OCI-M2 (cell line): ENCODE data around the gene MTHFD1L.
"Not testable (repeated sequence)": the region's sequence is repeated elsewhere in the genome, so short reads cannot be mapped to it uniquely, and the experiment has no call there.

Experiments
- DNase-seq: peaks from one replicate; lab custom pipeline; 2025; ENCODE audit not compliant: unreplicated experiment; lab: John Stamatoyannopoulos, UW

Gene MTHFD1L

DNA sequence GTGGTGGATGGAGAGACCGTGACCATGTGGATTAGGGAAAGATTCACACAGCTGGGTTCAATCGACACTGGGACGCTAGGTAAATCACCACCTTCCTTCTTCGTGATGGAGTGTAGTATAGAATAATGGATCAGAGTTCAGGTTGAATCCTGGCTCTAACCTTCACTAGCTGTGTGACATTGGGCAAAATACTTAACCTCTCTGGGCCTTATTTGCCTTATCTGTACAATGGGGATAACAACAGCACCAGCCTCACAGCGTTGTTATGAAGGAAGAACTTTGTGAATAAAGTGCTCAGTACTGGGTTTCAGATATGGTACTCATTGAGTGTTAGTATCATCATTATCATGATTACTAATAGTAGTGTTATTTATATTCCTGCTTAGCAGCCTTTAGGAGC lies 248.1 kb downstream of the MTHFD1L start:
- no peak for DNase-seq

DNA sequence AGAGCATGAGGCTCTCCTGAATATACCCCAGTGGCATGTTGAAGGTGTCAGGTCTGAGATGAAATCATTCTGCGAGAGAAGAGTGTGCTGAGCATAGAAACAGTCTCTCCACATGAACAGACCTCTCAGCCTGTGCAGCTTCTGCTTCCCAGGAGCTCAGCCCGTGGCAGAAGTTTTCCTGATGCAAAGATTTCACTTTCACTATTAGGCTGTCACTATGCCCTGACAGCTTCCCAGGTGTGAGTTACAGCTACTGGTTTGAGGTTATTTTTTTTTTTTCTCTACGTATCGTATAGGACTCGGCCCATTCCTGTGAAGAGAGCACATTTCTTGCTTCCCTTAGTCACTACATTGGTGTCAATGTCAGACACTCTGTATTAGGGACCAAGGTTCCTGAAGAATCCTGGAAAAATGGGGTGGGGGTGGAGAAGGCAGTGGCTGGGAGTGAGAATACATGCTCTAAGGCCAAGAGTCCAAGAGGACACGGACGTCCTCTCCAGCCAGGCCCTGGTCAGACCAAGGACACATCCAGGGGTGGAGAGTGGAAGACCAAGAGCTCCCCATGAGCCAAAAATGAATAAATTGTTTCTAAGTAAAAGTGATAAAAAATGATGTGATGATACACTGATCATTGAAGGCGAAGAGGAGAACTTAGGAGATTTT lies 253.1 kb downstream of the MTHFD1L start:
- DNase-seq, result no peak

DNA sequence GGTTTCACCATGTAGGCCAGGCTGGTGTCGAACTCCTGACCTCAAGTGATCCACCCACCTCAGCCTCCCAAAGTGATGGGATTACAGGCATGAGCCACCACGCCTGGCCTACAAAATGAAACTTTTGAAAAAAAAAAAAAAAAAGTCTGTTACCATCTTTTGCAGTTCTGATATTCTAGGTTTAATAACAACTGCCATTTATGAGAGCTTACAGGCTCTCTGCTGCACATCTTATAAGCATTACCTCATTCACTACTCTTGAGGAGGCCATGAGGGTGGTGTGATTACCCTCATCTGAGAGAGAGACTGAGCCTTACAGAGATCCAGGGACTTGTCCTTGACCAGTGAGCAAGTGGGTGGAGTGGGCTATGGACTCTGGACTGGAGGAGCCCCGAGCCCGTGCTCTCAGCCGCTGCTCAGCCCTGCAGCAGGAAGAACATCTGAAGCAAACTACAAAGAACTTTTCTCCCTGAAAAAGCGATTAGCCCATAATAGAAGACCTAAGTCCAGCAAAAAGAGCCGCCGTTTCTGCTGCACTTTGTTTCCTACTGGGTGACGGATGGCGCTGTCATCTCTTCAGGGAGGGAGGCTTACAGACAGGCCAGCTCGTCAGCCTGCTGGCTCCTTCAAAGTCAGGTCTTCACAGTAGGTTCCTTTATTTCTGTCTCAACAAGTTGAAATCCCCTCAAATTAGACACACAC lies 254.5 kb downstream of the MTHFD1L start:
- no peak for DNase-seq

DNA sequence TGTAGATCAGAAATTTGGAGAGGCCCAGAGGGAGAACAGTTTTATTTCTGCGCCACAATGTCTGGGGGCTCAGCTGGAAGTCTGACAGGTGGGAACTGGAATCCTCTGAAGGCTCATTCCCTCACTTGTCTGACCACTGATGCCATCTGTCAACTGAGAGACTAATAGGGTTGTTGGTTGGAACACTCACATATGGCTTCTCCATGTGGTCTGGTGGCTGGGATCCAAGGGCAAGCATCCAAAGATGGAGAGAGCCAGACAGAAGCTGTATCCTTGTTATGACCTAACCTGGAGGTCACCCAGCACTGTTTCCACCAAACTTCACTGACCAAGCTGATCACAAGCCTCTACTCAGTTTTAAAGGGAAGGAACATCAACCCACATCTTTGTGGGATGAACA lies 256.4 kb downstream of the MTHFD1L start:
- DNase-seq, result no peak

DNA sequence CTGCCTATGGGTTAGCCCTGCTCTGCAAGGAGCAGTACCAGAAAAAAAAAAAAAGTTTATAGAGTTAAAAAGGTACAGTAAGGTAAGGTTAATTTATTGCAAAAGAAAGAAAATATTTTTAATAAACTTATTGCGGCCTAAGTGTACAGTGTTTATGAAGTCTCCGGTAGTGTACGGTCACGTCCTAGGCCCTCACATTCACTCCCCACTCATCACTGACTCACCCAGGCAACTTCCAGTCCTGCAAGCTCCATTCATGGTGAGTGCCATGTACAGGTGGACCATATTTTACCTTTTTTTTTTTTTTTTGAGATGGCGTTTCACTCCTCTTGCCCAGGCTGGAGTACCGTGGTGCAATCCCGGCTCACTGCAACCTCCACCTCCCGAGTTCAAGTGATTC lies 258.1 kb downstream of the MTHFD1L start:
- not testable (repeated sequence) for DNase-seq

DNA sequence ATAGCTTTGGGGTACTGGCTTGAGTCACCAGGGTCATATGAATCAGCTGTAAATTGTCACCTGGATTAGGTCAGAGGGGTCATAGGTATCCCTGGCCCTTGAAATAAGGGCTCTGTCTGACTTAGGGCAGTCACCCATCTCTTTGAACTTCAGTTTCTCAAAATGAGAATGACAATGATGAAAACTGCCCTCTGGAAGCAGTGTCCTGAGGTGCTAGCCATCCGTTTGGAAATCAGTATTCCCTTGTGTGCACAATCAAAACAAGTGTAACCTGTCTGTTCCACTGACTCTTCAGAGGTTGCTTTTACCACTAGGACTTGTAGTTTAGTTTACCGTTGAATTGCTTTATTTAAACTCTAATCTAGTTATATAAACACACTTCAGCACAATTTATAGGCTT lies 259.7 kb downstream of the MTHFD1L start:
- DNase-seq, result not testable (repeated sequence)

DNA sequence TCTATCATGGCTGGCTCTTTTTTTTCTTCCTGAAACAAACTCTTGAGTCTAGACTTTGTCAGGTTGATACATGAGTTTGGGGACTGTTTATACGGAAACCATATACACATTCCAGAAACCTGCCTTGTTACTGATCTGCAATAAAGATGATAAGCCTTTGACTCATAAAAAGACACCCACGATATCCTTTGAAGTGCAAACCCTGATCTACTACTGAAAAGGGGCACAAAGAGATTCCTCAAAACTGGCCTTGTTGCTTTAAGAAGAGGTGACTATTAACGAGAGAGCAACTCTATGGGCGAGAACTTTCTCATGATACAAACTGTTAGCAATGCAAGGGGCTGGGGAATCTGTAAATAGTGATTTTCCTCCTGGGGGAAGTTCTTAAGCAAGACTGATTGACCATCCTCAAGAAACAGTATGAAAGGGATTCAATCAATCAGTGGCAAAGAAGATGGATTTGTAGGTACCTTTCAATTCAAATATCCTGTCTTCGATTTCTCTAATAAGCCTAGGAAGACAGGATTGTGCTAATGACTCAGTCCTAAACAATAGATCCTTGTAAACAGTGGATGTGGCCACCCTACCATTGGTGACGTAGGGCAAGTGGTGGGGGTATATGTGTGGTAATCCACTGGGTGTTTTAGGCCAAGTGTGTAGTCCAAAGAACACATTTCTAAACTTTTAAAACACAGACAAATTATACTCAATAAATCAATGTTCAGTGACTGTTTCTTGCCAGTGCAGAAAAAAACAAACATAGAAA lies 260.3 kb downstream of the MTHFD1L start:
- not testable (repeated sequence) for DNase-seq

DNA sequence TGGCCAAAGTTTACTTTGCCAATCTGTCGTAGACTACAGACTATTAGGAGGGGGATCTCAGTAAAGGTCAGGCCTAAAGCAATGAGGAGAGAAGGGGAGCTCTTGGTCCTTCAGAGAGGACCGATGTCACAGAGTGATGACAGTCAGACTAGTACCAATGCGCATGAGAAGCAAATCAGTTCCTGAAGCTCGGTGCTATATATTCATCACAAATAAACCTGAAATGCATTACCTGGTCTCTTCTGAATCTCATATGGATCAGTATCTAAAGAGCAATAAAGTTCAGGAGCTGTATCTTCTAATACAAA lies 260.9 kb downstream of the MTHFD1L start:
- DNase-seq, result not testable (repeated sequence)

DNA sequence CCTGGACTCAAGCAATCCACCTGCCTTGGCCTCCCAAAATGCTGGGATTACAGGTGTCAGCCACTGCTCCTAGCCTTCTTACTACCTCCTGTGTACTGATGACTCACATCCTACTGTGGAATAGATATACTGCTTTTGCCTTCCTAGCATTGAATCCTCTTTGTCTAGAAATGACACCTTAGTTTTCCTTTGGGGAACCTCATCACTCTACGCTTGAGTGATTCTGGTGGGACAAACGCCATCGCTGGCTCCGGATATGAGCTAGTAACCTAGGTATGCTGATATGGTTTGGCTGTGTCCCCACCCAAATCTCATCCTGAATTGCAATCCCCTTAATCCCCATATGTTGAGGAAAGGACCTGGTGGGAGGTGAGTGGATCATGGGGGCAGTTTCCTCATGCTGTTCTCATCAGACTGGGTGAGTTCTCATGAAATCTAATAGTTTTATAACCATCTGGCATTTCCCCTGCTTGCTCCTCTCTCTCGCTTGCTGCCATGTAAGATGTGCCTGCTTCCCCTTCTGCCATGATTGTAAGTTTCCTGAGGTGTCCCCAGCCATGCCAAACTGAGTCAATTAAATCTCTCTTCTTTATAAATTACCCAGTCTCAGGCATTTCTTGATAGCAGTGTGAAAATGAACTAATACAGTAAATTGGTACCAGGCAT lies 261.8 kb downstream of the MTHFD1L start:
- DNase-seq, result not testable (repeated sequence)

DNA sequence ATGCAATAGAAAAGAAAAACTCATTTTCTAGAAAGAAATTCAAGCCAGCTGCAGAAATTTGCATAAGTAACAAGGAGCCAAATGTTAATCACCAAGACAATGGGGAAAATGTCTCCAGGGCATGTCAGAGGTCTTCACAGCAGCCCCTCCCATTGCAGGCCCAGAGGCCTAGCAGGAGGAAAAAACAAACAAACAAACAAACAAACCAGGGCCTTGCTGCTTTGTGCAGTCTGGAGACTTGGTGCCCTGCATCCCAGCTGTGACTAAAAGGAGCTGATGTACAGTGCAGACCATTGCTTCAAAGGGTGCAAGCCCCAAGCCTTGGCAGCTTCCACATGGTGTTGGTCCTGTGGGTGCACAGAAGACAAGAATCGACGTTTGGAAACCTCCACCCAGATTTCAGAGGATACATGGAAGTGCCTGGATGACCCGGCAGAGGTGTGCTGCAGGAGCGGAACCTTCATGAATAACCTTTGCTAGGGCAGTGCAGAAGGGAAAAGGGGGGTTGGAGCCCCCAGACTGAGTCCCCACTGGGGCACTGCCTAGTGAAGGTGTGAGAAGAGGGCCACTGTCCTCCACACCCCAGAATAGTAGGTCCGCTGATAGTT lies 263.4 kb downstream of the MTHFD1L start:
- DNase-seq, result no peak

DNA sequence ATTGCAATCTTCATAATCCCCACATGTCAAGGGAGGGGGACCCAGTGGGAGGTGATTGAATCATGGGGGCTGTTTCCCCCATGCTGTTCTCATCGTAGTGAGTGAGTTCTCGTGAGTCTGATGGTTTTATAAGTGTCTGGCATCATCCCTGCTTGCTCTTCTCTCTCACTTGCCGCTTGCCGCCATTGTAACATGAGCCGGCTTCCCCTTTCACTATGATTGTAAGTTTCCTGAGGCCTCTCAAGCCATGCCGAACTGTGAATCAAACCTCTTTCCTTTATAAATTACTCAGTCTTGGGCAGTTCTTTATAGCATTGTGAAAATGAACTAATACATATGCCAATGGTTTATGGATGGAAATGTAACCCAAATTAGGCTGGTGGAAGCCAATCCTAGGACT lies 264.8 kb downstream of the MTHFD1L start:
- no peak for DNase-seq

DNA sequence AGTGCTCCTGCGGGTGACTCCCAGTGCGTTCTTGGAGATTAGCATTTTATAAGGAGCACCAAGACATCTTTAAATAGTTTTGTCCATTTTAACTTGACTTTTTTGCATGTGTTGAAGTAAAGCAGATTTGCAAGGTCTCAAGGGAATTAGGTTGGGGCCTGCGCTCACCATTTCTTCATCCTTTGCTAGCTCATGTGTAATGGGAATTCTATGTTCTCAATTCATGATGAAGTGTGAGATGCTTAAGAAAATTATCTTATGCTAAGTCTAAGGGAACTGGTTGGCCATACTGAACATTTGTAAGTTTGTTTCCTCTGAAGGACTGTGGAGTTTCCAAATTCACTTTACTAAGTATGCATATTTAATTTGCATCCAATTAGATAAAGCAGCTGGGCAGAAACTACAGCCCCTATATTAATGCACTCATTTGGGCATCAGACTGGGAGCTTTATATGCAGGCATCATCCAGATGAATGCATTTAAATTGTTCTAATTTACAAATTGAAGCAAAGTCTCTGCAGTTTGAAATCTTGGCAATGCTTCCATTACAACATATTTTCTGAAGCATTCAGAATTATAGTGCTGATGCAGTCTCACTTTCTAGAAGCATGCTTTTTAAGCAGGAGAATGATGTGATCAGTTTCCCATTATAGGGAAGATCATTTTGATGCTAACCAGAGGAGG lies 266.0 kb downstream of the MTHFD1L start:
- no peak for DNase-seq

DNA sequence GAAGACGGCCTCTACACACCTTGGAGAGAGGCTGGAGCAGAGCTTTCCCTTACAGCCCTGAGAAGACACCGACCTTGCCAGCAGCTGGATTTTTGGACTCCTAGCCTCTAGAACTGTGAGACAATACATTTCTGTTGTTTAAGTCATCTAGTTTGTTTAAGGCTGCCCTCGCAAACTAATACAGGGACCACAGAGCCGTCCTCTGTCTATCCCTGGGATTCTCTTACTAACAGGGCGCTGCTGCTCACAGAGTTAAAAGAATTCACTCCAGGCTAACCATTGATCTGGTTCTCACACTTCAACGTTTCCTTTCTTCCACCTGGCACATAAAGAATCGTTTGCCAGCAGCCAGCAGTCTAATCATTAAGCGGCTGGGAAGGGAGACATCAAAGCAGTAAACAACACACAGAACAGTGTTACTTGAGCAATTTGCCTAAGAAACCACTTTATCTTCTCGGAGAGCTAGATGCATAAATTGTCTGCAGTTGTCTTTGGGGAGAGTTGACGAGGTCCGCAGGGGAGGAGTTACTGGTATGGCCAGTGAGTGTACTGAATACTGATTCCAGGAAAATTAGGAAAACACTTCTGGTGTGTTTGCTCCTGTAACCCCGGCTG lies 270.7 kb downstream of the MTHFD1L start:
- no peak for DNase-seq

DNA sequence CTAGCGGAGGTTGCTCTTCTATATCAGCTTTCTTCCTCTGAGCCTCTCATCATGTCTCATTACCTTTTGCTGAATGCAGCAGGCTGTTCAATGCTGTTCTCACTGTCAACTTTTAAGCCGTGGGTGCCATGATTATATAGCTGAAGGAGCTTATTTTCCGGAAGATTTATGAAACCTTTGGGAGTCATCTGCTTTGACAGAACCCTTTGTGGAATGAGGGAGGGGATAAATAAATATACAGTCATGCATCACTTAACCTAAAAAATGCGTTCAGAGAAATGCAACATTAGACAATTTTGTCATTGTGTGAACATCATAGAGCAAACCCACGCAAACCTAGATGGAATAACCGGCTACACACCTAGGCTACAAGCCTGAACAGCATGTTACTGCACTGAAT lies 272.0 kb downstream of the MTHFD1L start:
- DNase-seq, result no peak

DNA sequence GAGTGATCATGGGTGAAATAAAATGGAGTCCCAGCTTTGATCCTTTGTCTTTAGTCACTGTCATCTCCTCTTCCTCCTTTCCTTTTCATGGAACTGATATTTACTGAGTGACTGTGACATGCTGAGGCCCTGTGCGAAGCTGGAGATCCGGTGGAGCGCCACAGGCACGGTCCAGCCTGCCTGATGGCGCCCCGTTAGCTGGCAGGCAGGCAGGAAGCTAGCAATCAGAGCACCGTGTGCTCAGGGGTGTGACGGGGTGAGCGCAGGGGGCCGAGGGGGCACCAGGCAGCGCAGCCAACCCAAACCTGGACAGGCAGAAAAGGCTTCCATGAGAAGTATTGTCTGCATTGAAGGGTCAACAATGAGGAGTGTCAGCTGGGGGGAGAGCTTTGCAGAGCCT lies 274.0 kb downstream of the MTHFD1L start:
- no peak for DNase-seq

DNA sequence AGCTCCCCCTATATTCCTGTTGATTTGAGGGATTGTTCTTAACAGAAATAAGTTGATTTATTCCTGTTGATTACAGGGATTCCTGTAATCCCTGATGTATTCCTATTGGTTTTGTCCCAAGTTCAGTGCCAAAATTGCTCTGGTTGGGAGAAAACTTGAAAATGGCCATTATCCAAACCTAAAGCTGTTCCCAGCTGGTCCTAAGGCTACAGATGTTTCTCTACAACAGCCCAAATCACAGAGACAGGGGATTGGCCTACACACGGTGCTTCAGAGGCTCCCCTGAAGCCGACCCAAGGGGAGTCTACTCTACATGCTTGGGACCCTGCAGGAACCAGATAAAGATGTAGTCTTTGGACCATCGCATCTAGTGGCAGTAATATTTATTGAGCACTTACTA lies 275.3 kb downstream of the MTHFD1L start:
- DNase-seq, result no peak

DNA sequence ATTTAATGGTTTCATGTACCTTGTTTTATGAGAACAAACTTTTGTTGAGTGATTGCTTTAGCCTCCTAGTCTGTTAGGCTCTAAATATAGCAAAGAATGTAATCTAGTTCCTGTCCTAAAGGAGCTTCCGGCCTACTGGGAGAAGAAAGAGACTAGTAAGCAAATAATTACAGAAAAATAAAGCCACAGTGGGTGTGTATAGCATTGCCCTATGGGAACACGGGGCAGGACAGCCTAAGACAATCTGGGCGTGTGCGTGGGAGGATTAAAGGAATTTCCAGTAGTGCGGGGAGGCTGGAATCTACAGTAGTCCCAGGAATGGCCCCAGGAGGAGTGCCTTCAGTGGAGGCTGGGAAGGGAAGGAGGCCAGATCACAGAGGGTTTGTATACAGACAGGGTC lies 276.2 kb downstream of the MTHFD1L start:
- no peak for DNase-seq

DNA sequence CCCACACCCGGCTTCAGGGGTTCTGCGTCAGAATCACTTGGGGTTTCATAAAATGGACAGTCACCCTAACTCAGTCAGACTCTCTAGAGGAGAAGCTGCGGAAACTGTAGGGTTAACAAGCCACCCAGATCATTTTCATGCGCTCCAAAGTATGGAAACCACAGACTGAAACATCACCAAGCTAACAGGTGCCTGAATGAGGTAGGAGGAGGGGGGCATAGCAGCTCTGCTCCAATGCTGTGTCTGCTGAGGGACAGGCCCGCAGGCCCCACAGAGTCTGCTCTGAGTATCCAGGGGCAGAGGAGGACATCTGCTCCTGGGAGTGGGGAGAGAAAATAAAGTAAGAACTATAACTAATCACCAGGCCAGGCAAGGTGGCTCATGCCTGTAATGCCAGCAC lies 277.2 kb downstream of the MTHFD1L start:
- no peak for DNase-seq

DNA sequence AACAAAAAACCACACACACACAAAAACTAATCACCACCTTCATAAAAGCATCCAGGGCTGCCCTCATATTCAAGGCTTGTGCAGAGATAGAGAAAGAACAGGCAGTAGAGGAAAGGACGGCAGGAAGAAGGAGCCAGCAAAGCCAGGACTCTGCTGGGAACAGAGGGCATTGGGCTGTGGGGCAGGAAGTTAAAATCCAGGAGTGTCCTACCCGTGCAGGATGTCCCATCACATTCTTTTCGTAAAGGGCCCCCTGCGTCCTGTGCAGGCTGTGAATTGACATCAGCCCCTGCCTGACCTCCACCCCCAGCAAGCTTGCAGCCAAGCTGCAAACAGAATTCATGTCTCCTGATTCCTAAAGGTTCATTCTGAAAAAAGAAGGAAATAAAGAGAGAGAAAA lies 277.8 kb downstream of the MTHFD1L start:
- DNase-seq, result no peak

DNA sequence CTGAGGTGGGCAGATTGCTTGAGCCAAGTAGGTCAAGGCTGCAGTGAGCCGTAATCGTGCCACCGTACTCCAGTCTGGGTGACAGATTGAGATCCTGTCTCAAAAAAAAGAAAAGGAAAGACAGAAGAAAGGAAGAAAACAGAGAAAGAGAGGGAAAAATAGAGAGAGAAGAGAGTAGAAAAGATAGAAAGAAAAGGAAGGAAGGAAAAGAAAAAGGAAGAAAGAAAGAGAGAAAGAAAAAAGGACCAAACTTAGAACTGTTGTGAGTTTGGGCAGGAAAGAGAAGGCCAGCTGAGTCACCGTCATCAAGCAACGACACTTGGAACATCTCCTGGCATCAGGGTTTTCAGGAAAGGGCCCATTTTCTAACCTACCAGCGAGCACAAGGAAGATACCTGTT lies 278.3 kb downstream of the MTHFD1L start:
- DNase-seq, result no peak
